Raji (cell line): ENCODE data around the gene OR1L1.

Experiments
- POLR2A ChIP-seq: IDR thresholded peaks from 2 replicates; pipeline ENCODE4 v1.6.1; 2011; ENCODE audit warnings: low read depth, low read length, control low read depth; ENCODE audit not compliant: insufficient read depth

Gene OR1L1, protein sequence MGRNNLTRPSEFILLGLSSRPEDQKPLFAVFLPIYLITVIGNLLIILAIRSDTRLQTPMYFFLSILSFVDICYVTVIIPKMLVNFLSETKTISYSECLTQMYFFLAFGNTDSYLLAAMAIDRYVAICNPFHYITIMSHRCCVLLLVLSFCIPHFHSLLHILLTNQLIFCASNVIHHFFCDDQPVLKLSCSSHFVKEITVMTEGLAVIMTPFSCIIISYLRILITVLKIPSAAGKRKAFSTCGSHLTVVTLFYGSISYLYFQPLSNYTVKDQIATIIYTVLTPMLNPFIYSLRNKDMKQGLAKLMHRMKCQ

GRCh38 chr9:122661416-122661815 is at the start of gene OR1L1:
OR1L1 (plus strand) TSS chr9:122661716; CDS start chr9:122661716, 0 bp downstream.
- no peak for TF ChIP-seq POLR2A

- no peak for TF ChIP-seq POLR2A
These were observed 47.2 kb upstream of the OR1L1 start, which contains the start of gene OR1Q1 for GRCh38 chr9:122614362-122614761. OR1Q1 (plus strand) TSS chr9:122614738; CDS start chr9:122614738, 0 bp downstream.

- TF ChIP-seq POLR2A = no peak
These were observed 41.5 kb upstream of the OR1L1 start for GRCh38 chr9:122619996-122620395.

DNA sequence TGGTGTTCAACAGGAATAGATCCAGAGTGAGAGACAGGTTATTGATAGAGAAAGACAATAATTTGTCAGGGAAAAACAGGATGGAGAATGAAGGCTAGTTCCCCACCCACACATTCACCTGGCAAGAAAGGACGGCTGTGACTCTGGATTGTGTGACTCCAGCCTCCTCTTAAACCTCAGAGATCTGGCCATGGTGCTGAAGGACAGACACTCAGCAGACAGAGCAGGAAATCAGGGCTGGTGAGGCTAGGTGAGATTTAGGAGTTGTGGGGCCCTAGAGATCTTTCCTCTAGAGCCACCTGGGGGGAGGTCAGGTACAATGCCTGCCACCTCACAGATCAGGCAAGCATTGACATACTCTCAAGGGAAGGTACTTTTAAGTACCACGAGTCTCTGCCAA is 19.3 kb upstream of the OR1L1 start:
- no peak for TF ChIP-seq POLR2A

GRCh38 chr9:122656378-122656777 is 5.1 kb upstream of the OR1L1 start:
- no peak for TF ChIP-seq POLR2A

DNA sequence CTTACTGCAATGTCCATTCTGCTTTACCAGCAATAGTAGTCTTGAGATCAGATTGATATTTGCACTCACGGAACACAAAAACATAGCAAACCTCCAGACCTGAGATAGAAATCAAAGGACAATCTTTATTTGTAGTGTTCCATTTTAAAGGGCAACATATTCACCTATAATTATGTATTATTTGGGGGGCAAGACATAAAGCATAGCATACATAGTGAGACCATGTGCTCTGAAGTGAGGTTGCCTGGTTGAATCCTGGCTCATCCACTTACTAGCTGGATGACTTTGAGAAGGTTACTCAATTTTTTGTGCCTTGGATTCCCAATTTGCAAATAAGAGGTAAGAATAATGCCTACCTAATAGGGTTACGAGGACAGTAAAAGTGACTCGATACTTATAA is 4.0 kb upstream of the OR1L1 start, which contains the start of gene OR1B1:
Gene OR1B1, minus strand, starts transcription at position 101 of the 400 bp plus-strand sequence.
- TF ChIP-seq POLR2A = no peak

- no peak for TF ChIP-seq POLR2A
These were observed 11.0 kb downstream of the OR1L1 start for GRCh38 chr9:122672481-122672880.

DNA sequence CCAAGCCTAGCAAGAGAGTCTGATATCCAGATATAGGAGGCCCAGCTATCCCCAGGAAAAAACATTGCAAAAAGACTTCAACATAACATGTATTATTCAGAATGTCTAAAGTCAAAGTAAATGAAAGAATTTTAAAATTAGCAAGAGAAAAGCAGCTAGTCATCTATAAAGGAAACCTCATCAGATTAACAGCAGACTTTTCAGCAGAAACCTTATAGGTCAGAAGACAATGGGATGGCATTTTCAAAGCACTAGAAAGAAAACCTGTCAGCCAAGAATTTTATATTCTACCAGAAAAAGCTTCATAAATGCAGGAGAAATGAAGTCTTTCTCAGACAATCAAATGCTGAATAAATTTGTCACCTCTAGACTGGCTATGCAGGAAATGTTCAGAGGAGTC is 23.3 kb downstream of the OR1L1 start:
- TF ChIP-seq POLR2A = no peak

DNA sequence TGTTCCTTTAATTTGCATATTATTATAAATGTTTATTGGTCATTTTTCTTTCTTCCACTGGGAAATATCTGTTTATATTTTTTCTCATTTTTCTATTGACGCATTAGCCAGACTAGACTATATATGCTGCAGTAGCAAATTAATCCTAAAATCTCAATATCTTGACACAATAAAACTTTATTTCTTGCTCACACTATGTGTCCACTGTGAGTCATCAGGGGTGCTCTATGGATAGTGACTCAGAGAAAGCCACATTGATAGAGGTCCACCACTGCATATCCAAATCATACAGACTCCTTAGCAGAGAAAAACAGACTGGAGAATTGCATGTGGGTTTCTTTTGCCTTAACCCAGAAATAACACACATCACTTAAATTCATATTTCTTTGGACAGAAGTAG is 34.2 kb downstream of the OR1L1 start:
- TF ChIP-seq POLR2A = no peak
